Esophagus squamous epithelium (tissue), 5 donors: ENCODE results near the gene EVX2. TPM values are rescaled to one million over a fixed set of nuclear protein-coding genes. Genes with fewer than 3 reads are reported as not detected.
A peak's percentile ranks its signal among the peaks of the same experiment; 100 is the strongest.

ENCODE experiments used
- DNase-seq: peaks from one replicate; lab custom pipeline; 2025; lab: John Stamatoyannopoulos, UW
- H3K27ac ChIP-seq, 4 donors: fragments of 200-600 bp; sonication (generic); one replicate each; pipeline ENCODE4 v1.5.1; 2016 to 2019; ENCODE audit warnings: mild to moderate bottlenecking in 1 of 4
- H3K27me3 ChIP-seq, 4 donors: fragments of 200-600 bp; sonication (generic); 1 replicate in 3 of 4; 2 replicates in 1 of 4; pipeline versions ENCODE4 v1.5.1 to v1.6.0; 2017 to 2021; ENCODE audit warnings: antibody characterized with exemption in 1 of 4
- H3K36me3 ChIP-seq, 3 donors: fragments of 200-600 bp; sonication (generic); one replicate each; pipeline ENCODE4 v1.5.1; 2016 to 2019
- H3K4me1 ChIP-seq, 3 donors: fragments of 200-600 bp; sonication (generic); one replicate each; pipeline ENCODE4 v1.5.1; 2017 to 2019
- H3K4me3 ChIP-seq, 4 donors: fragments of 200-600 bp; sonication (generic); 1 replicate in 3 of 4; 2 replicates in 1 of 4; pipeline ENCODE4 v1.5.1; 2016 to 2019; ENCODE audit warnings: mild to moderate bottlenecking in 2 of 4, moderate library complexity in 1 of 4
- H3K9me3 ChIP-seq, 3 donors: fragments of 200-600 bp; sonication (generic); one replicate each; pipeline ENCODE4 v1.5.1; 2016 to 2019
- POLR2A ChIP-seq, 4 donors: fragments of 450-650 bp; IDR thresholded peaks; one replicate each; pipeline ENCODE4 v1.6.1; 2017; ENCODE audit warnings: antibody characterized with exemption in 4 of 4, mild to moderate bottlenecking in 4 of 4, moderate library complexity in 3 of 4
- WGBS, 2 donors: methylation state at CpG; one replicate each; pipeline ENCODE4 v1.1.5; 2018; 5-methylcytosine and 5-hydroxymethylcytosine counted together
- intact Hi-C: fragments of 100-400 bp; cut with DNase I; formaldehyde crosslinking; loops from one replicate; pipeline ENCODE4 v1.15.0; 2022
- total RNA-seq, 4 donors: library from RNA; depleted of rRNA; stranded (reverse); fragments of >200 nt; gene quantifications; one replicate each; pipeline ENCODE4 v1.1.0, GENCODE V29; 2016
- TF ChIP-seq, protein P1 (sequence below), 6 experiments: fragments of 450-650 bp in 4 of 6; fragments of 200-600 bp in 2 of 6; sonication (generic) in 2 of 6; IDR thresholded peaks; one replicate each; pipeline ENCODE4 v1.5.1; 2016 to 2019; ENCODE audit warnings: antibody characterized with exemption in 6 of 6, mild to moderate bottlenecking in 4 of 6, moderate library complexity in 4 of 6
- donor health status: DM: yes; HTN: yes; CAD: no.

Gene EVX2
- total RNA-seq, 4 donors from 2014 or later: not detected

DNA sequence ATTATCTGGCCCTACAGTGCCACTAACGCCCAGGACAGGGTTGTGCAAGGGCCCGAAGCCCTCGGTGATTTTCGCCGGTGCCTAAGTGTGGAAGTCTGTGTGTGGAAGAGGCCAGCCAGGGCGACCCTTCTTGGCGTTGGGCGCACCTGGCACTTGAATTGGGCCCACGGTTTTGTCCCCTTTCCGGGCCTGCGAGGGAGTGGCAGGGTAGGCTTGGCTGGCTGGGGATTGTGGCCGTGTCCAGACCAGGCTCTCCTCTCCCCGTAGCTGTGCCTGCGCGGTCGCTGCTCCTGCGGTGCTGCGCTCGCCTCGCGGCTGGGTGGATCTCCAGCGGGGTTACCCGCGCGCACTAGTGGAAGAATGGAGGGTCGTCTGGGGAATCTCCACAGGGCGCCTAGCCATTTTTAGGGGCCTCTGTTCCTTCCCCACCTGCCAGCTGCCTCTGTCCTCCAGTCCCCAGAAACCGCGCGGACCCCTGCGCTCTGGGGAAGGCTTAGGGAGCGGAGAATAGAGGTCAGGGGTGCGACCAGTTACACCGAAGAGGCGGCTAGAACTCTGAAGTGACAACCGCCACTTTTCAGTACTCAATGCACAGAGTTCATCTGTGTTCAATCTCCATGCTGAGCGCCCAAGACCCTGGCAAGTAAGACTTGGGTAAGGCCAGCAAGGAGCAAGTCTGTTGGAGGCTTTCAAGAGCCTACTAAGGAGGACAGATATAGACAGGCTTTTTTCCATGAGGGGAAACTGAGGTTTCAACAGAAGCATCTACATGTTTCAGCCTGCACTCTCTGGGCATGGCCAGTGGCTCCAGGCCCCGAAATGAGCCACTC is 16.0 kb downstream of the EVX2 start:
- DNase-seq: no peak
- Histone ChIP-seq H3K27me3 (peaks cover 4 to 100% (median 41%) of the 10 kb centered on the region in 4 donors), H3K36me3 (no peaks in the 10 kb centered on the region), H3K9me3 (no peaks in the 10 kb centered on the region), H3K4me1 (peaks cover 12 to 30% (median 15%) of the 10 kb centered on the region in 3 donors), H3K4me3 (peak overlapping the region; percentile 4 to 56 (median 26)), H3K27ac (no peak overlapping the region)
- TF ChIP-seq POLR2A (IDR thresholded peaks at IDR 0.05): no peak
- TF ChIP-seq, protein P1, sequence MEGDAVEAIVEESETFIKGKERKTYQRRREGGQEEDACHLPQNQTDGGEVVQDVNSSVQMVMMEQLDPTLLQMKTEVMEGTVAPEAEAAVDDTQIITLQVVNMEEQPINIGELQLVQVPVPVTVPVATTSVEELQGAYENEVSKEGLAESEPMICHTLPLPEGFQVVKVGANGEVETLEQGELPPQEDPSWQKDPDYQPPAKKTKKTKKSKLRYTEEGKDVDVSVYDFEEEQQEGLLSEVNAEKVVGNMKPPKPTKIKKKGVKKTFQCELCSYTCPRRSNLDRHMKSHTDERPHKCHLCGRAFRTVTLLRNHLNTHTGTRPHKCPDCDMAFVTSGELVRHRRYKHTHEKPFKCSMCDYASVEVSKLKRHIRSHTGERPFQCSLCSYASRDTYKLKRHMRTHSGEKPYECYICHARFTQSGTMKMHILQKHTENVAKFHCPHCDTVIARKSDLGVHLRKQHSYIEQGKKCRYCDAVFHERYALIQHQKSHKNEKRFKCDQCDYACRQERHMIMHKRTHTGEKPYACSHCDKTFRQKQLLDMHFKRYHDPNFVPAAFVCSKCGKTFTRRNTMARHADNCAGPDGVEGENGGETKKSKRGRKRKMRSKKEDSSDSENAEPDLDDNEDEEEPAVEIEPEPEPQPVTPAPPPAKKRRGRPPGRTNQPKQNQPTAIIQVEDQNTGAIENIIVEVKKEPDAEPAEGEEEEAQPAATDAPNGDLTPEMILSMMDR (IDR thresholded peaks at IDR 0.05): no peak
- WGBS, 2 donors: 9 to 14% methylated on average over 7 to 10 of the region's 38 CpGs
- intact Hi-C loops: no loop called here

DNA sequence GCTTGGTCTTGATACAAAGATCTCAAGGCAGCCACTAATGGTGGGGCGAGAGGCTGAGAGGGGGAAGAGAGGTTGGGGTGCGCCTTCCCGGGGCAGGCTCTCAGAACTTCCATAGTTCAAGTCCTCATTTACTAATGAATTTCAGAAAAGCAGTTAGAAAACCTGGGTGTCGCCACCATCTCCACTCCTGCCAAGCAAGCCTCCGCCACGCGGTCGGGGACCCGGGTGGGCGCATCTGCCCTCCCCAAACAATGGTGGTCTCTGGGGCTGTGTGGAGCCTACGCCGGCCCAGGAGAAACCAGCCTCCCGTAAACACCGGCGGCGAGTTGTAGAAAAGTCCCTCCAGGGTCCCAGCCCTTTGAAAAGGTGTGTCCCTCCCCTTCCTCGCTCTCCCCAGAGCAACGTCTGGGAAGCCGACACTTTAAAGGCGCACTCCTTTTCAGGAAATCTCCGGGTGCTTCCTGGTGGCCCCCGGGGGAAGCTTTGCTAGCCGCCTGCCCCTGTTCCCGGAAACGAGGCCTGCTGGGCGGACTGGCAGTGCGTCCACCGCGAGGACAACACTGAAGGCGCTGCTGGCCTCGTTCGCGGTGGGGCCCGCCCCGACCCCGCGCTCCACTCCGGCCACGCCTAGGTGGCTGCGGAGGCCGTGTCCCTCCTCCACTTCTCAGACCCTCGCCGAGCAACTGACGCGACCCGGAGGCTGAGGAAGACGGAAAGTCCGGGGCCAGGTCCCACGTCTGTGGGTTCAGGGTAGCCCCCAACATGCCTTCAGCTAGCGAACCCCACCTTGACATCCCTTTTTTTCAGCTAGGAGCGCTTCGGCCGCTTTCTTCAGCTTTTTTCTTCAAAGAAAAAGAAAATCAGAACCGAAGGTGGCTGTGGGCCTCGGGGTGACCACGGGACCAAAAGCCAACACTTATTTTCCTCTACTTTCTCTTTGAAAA is 16.8 kb downstream of the EVX2 start:
- TF ChIP-seq, protein P1 (IDR thresholded peaks at IDR 0.05): no peak
- no peak for TF ChIP-seq POLR2A (IDR thresholded peaks at IDR 0.05)
- DNase-seq: no peak
- peak overlapping the region; percentile 4 to 56 (median 26) for H3K4me3 ChIP-seq
- H3K4me1 ChIP-seq: peaks cover 12 to 28% (median 15%) of the 10 kb centered on the region in 3 donors
- H3K9me3 ChIP-seq: no peaks in the 10 kb centered on the region
- H3K36me3 ChIP-seq: no peaks in the 10 kb centered on the region
- WGBS, 2 donors: 14 to 22% methylated on average over 8 to 21 of the region's 56 CpGs
- intact Hi-C loops: no loop called here
- H3K27me3 ChIP-seq: peaks cover 0 to 100% (median 35%) of the 10 kb centered on the region in 4 donors
- no peak overlapping the region for H3K27ac ChIP-seq

DNA sequence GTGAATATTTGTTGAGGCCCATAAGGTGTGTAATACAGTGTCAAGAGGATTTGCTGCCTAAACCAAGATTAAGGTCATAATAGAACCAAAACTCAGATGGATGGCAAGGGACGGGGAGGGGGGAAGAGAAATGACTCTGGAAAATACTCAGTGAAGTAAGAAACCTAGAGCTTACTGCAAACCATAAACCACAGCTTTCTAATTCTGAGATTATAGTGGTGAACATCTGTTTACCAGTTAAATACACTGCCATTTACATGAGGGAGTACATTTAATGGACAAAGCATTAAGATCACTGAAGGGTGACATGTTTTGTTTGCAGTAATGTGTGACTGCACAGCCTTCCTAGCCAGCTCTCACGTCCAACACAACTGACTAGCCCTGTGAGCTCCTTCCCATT is 19.8 kb downstream of the EVX2 start:
- intact Hi-C loops: no loop called here
- DNase-seq: no peak
- H3K27me3 ChIP-seq: peaks cover 0 to 99% (median 21%) of the 10 kb centered on the region in 4 donors
- H3K9me3 ChIP-seq: no peaks in the 10 kb centered on the region
- no peak overlapping the region for H3K4me3 ChIP-seq
- no peaks in the 10 kb centered on the region for H3K36me3 ChIP-seq
- WGBS, 2 donors: 20 to 23% methylated on average over 2 of the region's 2 CpGs
- TF ChIP-seq, protein P1 (IDR thresholded peaks at IDR 0.05): no peak
- peaks cover 12 to 23% (median 15%) of the 10 kb centered on the region in 3 donors for H3K4me1 ChIP-seq
- no peak overlapping the region for H3K27ac ChIP-seq

DNA sequence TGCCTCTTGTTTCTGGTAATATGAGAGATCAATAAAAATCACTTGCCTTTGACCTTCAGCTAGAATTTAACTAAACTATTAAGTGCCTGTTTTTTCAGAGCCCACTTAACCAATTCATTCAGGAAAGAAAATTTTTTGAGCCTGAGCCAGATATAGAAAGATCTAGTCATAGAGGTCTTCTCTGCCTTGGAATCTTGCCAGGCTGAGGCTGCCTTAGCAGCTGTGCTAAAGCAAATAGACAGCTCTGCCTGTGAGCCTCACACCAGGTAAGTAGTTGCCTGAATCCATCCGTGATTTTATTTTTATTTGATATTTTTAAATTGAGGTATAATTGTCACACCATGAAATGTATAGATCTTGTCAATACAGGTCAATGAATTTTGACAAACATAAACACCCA is 27.4 kb downstream of the EVX2 start:
- Histone ChIP-seq H3K27ac (no peak overlapping the region), H3K9me3 (no peaks in the 10 kb centered on the region), H3K36me3 (no peaks in the 10 kb centered on the region), H3K27me3 (peaks cover 0 to 55% (median 2%) of the 10 kb centered on the region in 4 donors), H3K4me3 (no peak overlapping the region), H3K4me1 (no peaks in the 10 kb centered on the region)
- intact Hi-C loops: no loop called here
- no peak for DNase-seq
- no peak for TF ChIP-seq POLR2A (IDR thresholded peaks at IDR 0.05)
- TF ChIP-seq, protein P1 (IDR thresholded peaks at IDR 0.05): no peak
- WGBS, 2 donors: 4 to 25% methylated on average over 1 of the region's 1 CpG
